WTC11 (cell line): ENCODE data around the gene EIF4G1. TPM values are rescaled to one million over a fixed set of nuclear protein-coding genes. Genes with fewer than 3 reads are reported as not detected.
A peak's percentile ranks its signal among the peaks of the same experiment; 100 is the strongest.
"Not testable (repeated sequence)": the region's sequence is repeated elsewhere in the genome, so short reads cannot be mapped to it uniquely, and the experiment has no call there.

Experiments
- ATAC-seq: fragments of 200-7000 bp; cut with Tn5 transposase; 2 replicates; pipeline ENCODE4 v1.10.0; 2021; ENCODE audit warnings: mild to moderate bottlenecking, moderate library complexity
- CTCF ChIA-PET: fragments of 300-600 bp; sonication (Branson Sonifier 250); formaldehyde crosslinking; loops from one replicate; lab custom pipeline; 2021; ENCODE audit warnings: antibody characterized with exemption; lab: Charles Lee
- POLR2A ChIA-PET: fragments of 350-600 bp; sonication (Branson Sonifier 250); formaldehyde crosslinking; loops from one replicate; lab custom pipeline; 2021; ENCODE audit warnings: antibody characterized with exemption; lab: Charles Lee
- DNase-seq: peaks from one replicate; pipeline ENCODE4 v3.0.0; 2021; ENCODE audit warnings: low spot score
- H3K27ac Mint-ChIP-seq: 2 replicates; pipeline ENCODE4 v1.8.0; 2021; ENCODE audit warnings: mixed read lengths
- H3K27me3 Mint-ChIP-seq: 2 replicates; pipeline ENCODE4 v1.8.0; 2021; ENCODE audit warnings: low read depth, mild to moderate bottlenecking, moderate library complexity, mixed read lengths
- H3K36me3 Mint-ChIP-seq: 2 replicates; pipeline ENCODE4 v1.8.0; 2021; ENCODE audit warnings: mixed read lengths
- H3K4me1 Mint-ChIP-seq: 2 replicates; pipeline ENCODE4 v1.8.0; 2022; ENCODE audit warnings: mixed read lengths
- H3K4me3 Mint-ChIP-seq: 2 replicates; pipeline ENCODE4 v1.8.0; 2021; ENCODE audit warnings: mild to moderate bottlenecking, moderate library complexity, mixed read lengths
- H3K9me3 Mint-ChIP-seq: 2 replicates; pipeline ENCODE4 v1.8.0; 2021; ENCODE audit warnings: mixed read lengths
- CBFB ChIP-seq: sonication (generic); formaldehyde crosslinking; IDR thresholded peaks from 2 replicates; pipeline ENCODE4 v1.8.1; 2022; ENCODE audit warnings: mild to moderate bottlenecking, low read depth, missing genetic modification reagents
- FOXK1 ChIP-seq: sonication (generic); formaldehyde crosslinking; IDR thresholded peaks from 2 replicates; pipeline ENCODE4 v1.8.0; 2022; ENCODE audit warnings: mild to moderate bottlenecking, moderate library complexity, missing genetic modification reagents
- HMGA2 ChIP-seq: fragments of 250-450 bp; sonication (Bioruptor Pico); IDR thresholded peaks from 2 replicates; pipeline ENCODE4 v1.4.0; 2021; ENCODE audit warnings: mild to moderate bottlenecking, moderate library complexity
- NR2C2 ChIP-seq: sonication (generic); formaldehyde crosslinking; IDR thresholded peaks from 2 replicates; pipeline ENCODE4 v1.8.0; 2022; ENCODE audit warnings: mild to moderate bottlenecking, missing genetic modification reagents
- OVOL2 ChIP-seq: fragments of 250-450 bp; sonication (Bioruptor Pico); IDR thresholded peaks from 2 replicates; pipeline ENCODE4 v1.9.0; 2021; ENCODE audit warnings: mild to moderate bottlenecking, borderline replicate concordance
- TP53 ChIP-seq: sonication (generic); formaldehyde crosslinking; IDR thresholded peaks from 2 replicates; pipeline ENCODE4 v1.8.1; 2023; ENCODE audit warnings: mild to moderate bottlenecking, missing genetic modification reagents
- ZNF138 ChIP-seq: sonication (generic); formaldehyde crosslinking; conservative IDR thresholded peaks from 2 replicates; pipeline ENCODE4 v1.8.1; 2022; ENCODE audit warnings: mild to moderate bottlenecking, moderate library complexity, missing genetic modification reagents
- ZNF232 ChIP-seq: sonication (generic); formaldehyde crosslinking; IDR thresholded peaks from 2 replicates; pipeline ENCODE4 v1.8.0; 2022; ENCODE audit warnings: mild to moderate bottlenecking, missing genetic modification reagents
- ZNF396 ChIP-seq: fragments of 250-450 bp; sonication (Bioruptor Pico); IDR thresholded peaks from 2 replicates; pipeline ENCODE4 v1.8.0; 2021; ENCODE audit warnings: mild to moderate bottlenecking, moderate library complexity, borderline replicate concordance
- total RNA-seq: library from RNA; stranded (reverse); gene quantifications from 3 replicates; pipeline ENCODE4 v1.2.3, GENCODE V29; 2021
- TF ChIP-seq, protein P1 (sequence below): sonication (generic); formaldehyde crosslinking; IDR thresholded peaks from 2 replicates; pipeline ENCODE4 v1.8.1; 2022; ENCODE audit warnings: low read depth, mild to moderate bottlenecking, moderate library complexity, missing genetic modification reagents, borderline replicate concordance
- TF ChIP-seq, protein P2 (sequence below): fragments of 250-450 bp; sonication (Bioruptor Pico); IDR thresholded peaks from 2 replicates; pipeline ENCODE4 v1.9.0; 2021; ENCODE audit warnings: mild to moderate bottlenecking
- TF ChIP-seq, protein P3 (sequence below): fragments of 200-600 bp; IDR thresholded peaks from 2 replicates; pipeline ENCODE4 v1.8.0; 2022; ENCODE audit warnings: antibody characterized with exemption
- TF ChIP-seq, protein P4 (sequence below): sonication (generic); formaldehyde crosslinking; IDR thresholded peaks from 2 replicates; pipeline ENCODE4 v1.8.1; 2023; ENCODE audit warnings: mild to moderate bottlenecking, missing genetic modification reagents
- TF ChIP-seq, protein P5 (sequence below): sonication (generic); formaldehyde crosslinking; IDR thresholded peaks from 2 replicates; pipeline ENCODE4 v1.8.0; 2022; ENCODE audit warnings: mild to moderate bottlenecking, missing genetic modification reagents
- TF ChIP-seq, protein P6 (sequence below): fragments of 250-450 bp; sonication (Bioruptor Pico); IDR thresholded peaks from 2 replicates; pipeline ENCODE4 v1.9.0; 2021; ENCODE audit warnings: mild to moderate bottlenecking, borderline replicate concordance
- TF ChIP-seq, protein P7 (sequence below): fragments of 250-450 bp; sonication (Bioruptor Pico); IDR thresholded peaks from 2 replicates; pipeline ENCODE4 v2.1.2; 2022; ENCODE audit warnings: mild to moderate bottlenecking, moderate library complexity
- TF ChIP-seq, protein P8 (sequence below): sonication (generic); formaldehyde crosslinking; IDR thresholded peaks from 2 replicates; pipeline ENCODE4 v1.8.0; 2023; ENCODE audit warnings: missing genetic modification reagents

Gene EIF4G1
- total RNA-seq, 1 experiment from 2014 or later, result 557 TPM

DNA sequence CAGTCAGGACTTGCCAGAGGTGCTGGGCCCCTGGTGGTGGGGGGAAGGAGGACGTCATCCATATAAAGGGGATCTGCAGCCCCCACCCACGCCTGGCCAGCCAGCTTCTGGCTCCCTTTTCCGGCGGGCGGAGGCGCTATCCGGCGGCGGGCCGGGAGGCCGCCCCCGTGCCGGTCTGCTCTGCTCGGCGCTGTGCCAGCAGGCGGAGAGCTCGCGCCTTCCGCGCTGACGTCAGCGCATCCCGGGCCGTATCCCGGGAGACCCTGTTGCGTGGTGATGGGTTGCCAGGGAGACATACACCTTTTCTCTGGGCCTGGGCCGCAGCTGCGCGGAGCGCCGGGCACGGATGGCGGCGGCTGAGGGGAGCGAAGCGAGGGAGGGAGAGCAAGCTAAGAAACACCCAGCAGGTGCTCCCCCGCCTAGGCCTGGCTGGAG, 24.1 kb downstream of the EIF4G1 start (continued):
- TF ChIP-seq, protein P1, sequence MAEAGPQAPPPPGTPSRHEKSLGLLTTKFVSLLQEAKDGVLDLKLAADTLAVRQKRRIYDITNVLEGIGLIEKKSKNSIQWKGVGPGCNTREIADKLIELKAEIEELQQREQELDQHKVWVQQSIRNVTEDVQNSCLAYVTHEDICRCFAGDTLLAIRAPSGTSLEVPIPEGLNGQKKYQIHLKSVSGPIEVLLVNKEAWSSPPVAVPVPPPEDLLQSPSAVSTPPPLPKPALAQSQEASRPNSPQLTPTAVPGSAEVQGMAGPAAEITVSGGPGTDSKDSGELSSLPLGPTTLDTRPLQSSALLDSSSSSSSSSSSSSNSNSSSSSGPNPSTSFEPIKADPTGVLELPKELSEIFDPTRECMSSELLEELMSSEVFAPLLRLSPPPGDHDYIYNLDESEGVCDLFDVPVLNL (CRISPR knock-in tag), result no peak
- TF ChIP-seq, protein P2, sequence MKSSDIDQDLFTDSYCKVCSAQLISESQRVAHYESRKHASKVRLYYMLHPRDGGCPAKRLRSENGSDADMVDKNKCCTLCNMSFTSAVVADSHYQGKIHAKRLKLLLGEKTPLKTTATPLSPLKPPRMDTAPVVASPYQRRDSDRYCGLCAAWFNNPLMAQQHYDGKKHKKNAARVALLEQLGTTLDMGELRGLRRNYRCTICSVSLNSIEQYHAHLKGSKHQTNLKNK (CRISPR knock-in tag), result no peak
- TF ChIP-seq, protein P3, sequence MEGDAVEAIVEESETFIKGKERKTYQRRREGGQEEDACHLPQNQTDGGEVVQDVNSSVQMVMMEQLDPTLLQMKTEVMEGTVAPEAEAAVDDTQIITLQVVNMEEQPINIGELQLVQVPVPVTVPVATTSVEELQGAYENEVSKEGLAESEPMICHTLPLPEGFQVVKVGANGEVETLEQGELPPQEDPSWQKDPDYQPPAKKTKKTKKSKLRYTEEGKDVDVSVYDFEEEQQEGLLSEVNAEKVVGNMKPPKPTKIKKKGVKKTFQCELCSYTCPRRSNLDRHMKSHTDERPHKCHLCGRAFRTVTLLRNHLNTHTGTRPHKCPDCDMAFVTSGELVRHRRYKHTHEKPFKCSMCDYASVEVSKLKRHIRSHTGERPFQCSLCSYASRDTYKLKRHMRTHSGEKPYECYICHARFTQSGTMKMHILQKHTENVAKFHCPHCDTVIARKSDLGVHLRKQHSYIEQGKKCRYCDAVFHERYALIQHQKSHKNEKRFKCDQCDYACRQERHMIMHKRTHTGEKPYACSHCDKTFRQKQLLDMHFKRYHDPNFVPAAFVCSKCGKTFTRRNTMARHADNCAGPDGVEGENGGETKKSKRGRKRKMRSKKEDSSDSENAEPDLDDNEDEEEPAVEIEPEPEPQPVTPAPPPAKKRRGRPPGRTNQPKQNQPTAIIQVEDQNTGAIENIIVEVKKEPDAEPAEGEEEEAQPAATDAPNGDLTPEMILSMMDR, result no peak
- TF ChIP-seq TP53 (CRISPR knock-in tag), result no peak
- TF ChIP-seq, protein P4, sequence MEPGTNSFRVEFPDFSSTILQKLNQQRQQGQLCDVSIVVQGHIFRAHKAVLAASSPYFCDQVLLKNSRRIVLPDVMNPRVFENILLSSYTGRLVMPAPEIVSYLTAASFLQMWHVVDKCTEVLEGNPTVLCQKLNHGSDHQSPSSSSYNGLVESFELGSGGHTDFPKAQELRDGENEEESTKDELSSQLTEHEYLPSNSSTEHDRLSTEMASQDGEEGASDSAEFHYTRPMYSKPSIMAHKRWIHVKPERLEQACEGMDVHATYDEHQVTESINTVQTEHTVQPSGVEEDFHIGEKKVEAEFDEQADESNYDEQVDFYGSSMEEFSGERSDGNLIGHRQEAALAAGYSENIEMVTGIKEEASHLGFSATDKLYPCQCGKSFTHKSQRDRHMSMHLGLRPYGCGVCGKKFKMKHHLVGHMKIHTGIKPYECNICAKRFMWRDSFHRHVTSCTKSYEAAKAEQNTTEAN, result no peak

DNA sequence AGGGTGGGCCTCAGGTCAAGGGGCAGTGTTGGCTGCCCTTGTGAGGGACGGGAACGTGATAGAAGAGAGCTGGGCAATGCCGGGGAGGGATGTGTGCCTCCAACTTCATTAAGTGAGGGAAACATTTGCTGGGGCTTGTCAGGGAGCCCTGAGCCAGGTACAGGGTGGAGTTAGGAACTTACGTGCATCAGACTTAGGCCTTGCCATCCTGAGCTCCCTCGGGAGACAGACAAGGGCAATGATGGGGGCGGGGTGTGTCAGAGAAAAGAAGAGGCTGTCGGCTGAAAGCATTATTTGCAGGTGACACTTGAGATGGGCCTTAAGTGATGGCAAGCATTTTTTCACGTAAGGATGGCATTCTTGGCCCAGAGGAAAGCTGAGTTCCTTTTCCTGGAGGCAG, 24.6 kb downstream of the EIF4G1 start:
- Mint-ChIP-seq H3K27me3 (no peaks in the 10 kb centered on the region), H3K4me3 (peak overlapping the region; percentile 92), H3K36me3 (peaks cover 20% of the 10 kb centered on the region), H3K9me3 (no peaks in the 10 kb centered on the region), H3K27ac (no peak overlapping the region), H3K4me1 (peaks cover 40% of the 10 kb centered on the region)
- TF ChIP-seq FOXK1 (CRISPR knock-in tag), result no peak
- TF ChIP-seq ZNF396 (CRISPR knock-in tag), result no peak
- TF ChIP-seq OVOL2, result no peak
- TF ChIP-seq, protein P5, sequence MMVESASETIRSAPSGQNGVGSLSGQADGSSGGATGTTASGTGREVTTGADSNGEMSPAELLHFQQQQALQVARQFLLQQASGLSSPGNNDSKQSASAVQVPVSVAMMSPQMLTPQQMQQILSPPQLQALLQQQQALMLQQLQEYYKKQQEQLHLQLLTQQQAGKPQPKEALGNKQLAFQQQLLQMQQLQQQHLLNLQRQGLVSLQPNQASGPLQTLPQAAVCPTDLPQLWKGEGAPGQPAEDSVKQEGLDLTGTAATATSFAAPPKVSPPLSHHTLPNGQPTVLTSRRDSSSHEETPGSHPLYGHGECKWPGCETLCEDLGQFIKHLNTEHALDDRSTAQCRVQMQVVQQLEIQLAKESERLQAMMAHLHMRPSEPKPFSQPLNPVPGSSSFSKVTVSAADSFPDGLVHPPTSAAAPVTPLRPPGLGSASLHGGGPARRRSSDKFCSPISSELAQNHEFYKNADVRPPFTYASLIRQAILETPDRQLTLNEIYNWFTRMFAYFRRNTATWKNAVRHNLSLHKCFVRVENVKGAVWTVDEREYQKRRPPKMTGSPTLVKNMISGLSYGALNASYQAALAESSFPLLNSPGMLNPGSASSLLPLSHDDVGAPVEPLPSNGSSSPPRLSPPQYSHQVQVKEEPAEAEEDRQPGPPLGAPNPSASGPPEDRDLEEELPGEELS (CRISPR knock-in tag), result no peak
- no peak for TF ChIP-seq CBFB
- TF ChIP-seq NR2C2, result no peak
- TF ChIP-seq, protein P6, sequence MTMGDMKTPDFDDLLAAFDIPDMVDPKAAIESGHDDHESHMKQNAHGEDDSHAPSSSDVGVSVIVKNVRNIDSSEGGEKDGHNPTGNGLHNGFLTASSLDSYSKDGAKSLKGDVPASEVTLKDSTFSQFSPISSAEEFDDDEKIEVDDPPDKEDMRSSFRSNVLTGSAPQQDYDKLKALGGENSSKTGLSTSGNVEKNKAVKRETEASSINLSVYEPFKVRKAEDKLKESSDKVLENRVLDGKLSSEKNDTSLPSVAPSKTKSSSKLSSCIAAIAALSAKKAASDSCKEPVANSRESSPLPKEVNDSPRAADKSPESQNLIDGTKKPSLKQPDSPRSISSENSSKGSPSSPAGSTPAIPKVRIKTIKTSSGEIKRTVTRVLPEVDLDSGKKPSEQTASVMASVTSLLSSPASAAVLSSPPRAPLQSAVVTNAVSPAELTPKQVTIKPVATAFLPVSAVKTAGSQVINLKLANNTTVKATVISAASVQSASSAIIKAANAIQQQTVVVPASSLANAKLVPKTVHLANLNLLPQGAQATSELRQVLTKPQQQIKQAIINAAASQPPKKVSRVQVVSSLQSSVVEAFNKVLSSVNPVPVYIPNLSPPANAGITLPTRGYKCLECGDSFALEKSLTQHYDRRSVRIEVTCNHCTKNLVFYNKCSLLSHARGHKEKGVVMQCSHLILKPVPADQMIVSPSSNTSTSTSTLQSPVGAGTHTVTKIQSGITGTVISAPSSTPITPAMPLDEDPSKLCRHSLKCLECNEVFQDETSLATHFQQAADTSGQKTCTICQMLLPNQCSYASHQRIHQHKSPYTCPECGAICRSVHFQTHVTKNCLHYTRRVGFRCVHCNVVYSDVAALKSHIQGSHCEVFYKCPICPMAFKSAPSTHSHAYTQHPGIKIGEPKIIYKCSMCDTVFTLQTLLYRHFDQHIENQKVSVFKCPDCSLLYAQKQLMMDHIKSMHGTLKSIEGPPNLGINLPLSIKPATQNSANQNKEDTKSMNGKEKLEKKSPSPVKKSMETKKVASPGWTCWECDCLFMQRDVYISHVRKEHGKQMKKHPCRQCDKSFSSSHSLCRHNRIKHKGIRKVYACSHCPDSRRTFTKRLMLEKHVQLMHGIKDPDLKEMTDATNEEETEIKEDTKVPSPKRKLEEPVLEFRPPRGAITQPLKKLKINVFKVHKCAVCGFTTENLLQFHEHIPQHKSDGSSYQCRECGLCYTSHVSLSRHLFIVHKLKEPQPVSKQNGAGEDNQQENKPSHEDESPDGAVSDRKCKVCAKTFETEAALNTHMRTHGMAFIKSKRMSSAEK (CRISPR knock-in tag), result no peak
- TF ChIP-seq ZNF232, result no peak
- TF ChIP-seq, protein P7, sequence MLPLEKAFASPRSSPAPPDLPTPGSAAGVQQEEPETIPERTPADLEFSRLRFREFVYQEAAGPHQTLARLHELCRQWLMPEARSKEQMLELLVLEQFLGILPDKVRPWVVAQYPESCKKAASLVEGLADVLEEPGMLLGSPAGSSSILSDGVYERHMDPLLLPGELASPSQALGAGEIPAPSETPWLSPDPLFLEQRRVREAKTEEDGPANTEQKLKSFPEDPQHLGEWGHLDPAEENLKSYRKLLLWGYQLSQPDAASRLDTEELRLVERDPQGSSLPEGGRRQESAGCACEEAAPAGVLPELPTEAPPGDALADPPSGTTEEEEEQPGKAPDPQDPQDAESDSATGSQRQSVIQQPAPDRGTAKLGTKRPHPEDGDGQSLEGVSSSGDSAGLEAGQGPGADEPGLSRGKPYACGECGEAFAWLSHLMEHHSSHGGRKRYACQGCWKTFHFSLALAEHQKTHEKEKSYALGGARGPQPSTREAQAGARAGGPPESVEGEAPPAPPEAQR (CRISPR knock-in tag), result no peak
- TF ChIP-seq, protein P8, sequence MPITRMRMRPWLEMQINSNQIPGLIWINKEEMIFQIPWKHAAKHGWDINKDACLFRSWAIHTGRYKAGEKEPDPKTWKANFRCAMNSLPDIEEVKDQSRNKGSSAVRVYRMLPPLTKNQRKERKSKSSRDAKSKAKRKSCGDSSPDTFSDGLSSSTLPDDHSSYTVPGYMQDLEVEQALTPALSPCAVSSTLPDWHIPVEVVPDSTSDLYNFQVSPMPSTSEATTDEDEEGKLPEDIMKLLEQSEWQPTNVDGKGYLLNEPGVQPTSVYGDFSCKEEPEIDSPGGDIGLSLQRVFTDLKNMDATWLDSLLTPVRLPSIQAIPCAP, result no peak
- TF ChIP-seq ZNF138 (CRISPR knock-in tag), result no peak
- TF ChIP-seq HMGA2 (CRISPR knock-in tag), result no peak
- no peak for ATAC-seq
- POLR2A ChIA-PET, result interaction anchor here (0.6 to 1.6 kb wide), 4 partner anchors 9 to 434 kb away, joined by 3 to 13 read pairs (median 4); partner anchors contain the start of genes ABCF3, CLCN2 and POLR2H
- DNase-seq, result no peak
- CTCF ChIA-PET, result interaction anchor here (0.8 to 2.5 kb wide), 14 partner anchors 12 to 203 kb away, joined by 3 to 25 read pairs (median 4); partner anchors contain the start of genes CLCN2 and POLR2H

DNA sequence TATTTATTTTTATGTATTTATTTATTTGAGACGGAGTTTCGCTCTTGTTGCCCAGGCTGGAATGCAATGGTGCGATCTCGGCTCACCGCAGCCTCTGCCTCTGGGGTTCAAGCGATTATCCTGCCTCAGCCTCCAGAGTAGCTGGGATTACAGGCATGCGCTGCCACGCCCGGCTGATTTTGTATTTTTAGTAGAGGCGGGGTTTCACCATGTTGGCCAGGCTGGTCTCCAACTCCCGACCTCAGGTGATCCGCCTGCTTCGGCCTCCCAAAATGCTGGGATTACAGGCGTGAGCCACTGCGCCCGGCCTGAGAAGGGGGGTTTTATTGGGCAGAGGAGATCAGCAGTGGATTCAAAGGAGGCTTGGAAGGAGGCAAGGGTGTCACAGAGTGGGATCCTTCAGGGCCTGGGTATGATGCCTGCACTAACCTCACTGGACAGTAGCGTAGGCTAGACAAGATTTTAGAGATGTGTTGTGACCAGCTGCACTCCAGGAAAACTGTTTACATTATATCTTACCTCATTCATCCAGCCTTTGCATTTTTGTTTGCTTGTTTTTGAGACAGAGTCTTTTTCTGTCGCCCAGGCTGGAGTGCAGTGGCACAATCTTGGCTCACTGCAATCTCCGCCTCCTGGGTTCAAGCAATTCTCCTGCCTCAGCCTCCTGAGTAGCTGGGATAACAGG, 25.2 kb downstream of the EIF4G1 start:
- H3K4me1 Mint-ChIP-seq, result peaks cover 40% of the 10 kb centered on the region
- H3K27ac Mint-ChIP-seq, H3K9me3 Mint-ChIP-seq, H3K27me3 Mint-ChIP-seq, ATAC-seq, H3K4me3 Mint-ChIP-seq, DNase-seq: not testable (repeated sequence)
- peaks cover 16% of the 10 kb centered on the region; the same call in 1 of the 2 replicates for H3K36me3 Mint-ChIP-seq
- ChIA-PET CTCF (interaction anchor here (1.2 to 2.5 kb wide), 4 partner anchors 15 to 174 kb away, joined by 3 to 25 read pairs (median 13); no protein-coding TSS in a partner anchor), POLR2A (interaction anchor here (1.2 kb wide), 1 partner anchor 8 kb away, joined by 5 read pairs; no protein-coding TSS in a partner anchor)
